ENCODE results near the gene CCDC185.

CCDC185 gene

GRCh38 chr1:223363057-223363855, 30.0 kb upstream of the CCDC185 start (continued):
- TF ChIP-seq ZNF488 (tag by site-specific recombination; IDR thresholded peaks at IDR 0.05) = no peak
- no peak for TF ChIP-seq KLF17 (tag by site-specific recombination; IDR thresholded peaks at IDR 0.05)
- TF ChIP-seq ZNF18 (tag by site-specific recombination; IDR thresholded peaks at IDR 0.05) = no peak
- TF ChIP-seq ZNF768 (tag by site-specific recombination; IDR thresholded peaks at IDR 0.05) = peak; percentile 23; the same call in 1 of the 2 replicates
- TF ChIP-seq SALL2 (tag by site-specific recombination; IDR thresholded peaks at IDR 0.05; ENCODE audit: borderline replicate concordance) = no peak
- TF ChIP-seq ZNF707 (tag by site-specific recombination; IDR thresholded peaks at IDR 0.05) = no peak
- no peak; the same call in 1 of the 2 replicates for TF ChIP-seq SP7 (tag by site-specific recombination; IDR thresholded peaks at IDR 0.05)
- no peak for TF ChIP-seq ZBTB7A (tag by site-specific recombination; IDR thresholded peaks at IDR 0.05; ENCODE audit: low read depth)
- TF ChIP-seq ZNF211 (tag by site-specific recombination; IDR thresholded peaks at IDR 0.05; ENCODE audit: low read depth) = no peak
- TF ChIP-seq ZBTB48 (tag by site-specific recombination; IDR thresholded peaks at IDR 0.05) = peak; percentile 85; the same call in 1 of the 2 replicates
- TF ChIP-seq ZNF596 (tag by site-specific recombination; IDR thresholded peaks at IDR 0.05) = no peak
- no peak for TF ChIP-seq ZNF548 (tag by site-specific recombination; IDR thresholded peaks at IDR 0.05)
- TF ChIP-seq ZNF76 (tag by site-specific recombination; IDR thresholded peaks at IDR 0.05; ENCODE audit: borderline replicate concordance, low read depth) = 0 out of 2 replicates have a peak, but pooled peaks have one; percentile 46
- no peak for TF ChIP-seq ZNF549 (tag by site-specific recombination; IDR thresholded peaks at IDR 0.05)
- TF ChIP-seq ZNF555 (tag by site-specific recombination; conservative IDR thresholded peaks at IDR 0.05) = no peak
- TF ChIP-seq ZSCAN4 (tag by site-specific recombination; IDR thresholded peaks at IDR 0.05) = no peak
- TF ChIP-seq REST (tag by site-specific recombination; IDR thresholded peaks at IDR 0.05) = no peak
- TF ChIP-seq ZSCAN30 (tag by site-specific recombination; IDR thresholded peaks at IDR 0.05) = no peak
- no peak for TF ChIP-seq ZNF426 (tag by site-specific recombination; IDR thresholded peaks at IDR 0.05)
- no peak for TF ChIP-seq ZNF202 (tag by site-specific recombination; IDR thresholded peaks at IDR 0.05; ENCODE audit: borderline replicate concordance)
- TF ChIP-seq ZNF791 (tag by site-specific recombination; IDR thresholded peaks at IDR 0.05) = no peak
- TF ChIP-seq RBAK (tag by site-specific recombination; IDR thresholded peaks at IDR 0.05) = no peak
- TF ChIP-seq ZNF133 (tag by site-specific recombination; IDR thresholded peaks at IDR 0.05) = no peak
- no peak for TF ChIP-seq ZXDB (tag by site-specific recombination; IDR thresholded peaks at IDR 0.05)
- TF ChIP-seq SETDB1 (IDR thresholded peaks at IDR 0.05; ENCODE audit: insufficient read length, low read length) = no peak
- no peak for TF ChIP-seq ZNF214 (tag by site-specific recombination; IDR thresholded peaks at IDR 0.05; ENCODE audit: borderline replicate concordance)
- TF ChIP-seq ZNF416 (tag by site-specific recombination; IDR thresholded peaks at IDR 0.05) = no peak
- TF ChIP-seq SP3 (tag by site-specific recombination; IDR thresholded peaks at IDR 0.05) = peak; percentile 70
- TF ChIP-seq ZBTB26 (tag by site-specific recombination; optimal IDR thresholded peaks at IDR 0.05) = peak; percentile 80

Measured in HEK293 (cell line).